GM19463 (cell line): ENCODE measurements around the gene BPIFB3.
"Not testable (repeated sequence)": the region's sequence is repeated elsewhere in the genome, so short reads cannot be mapped to it uniquely, and the experiment has no call there.

Experiments used
- ATAC-seq: cut with Tn5 transposase; IDR thresholded peaks from one replicate; pipeline ENCODE4 v1.9.1; 2021; ENCODE audit warnings: mild to moderate bottlenecking, moderate library complexity; ENCODE audit not compliant: unreplicated experiment

Gene BPIFB3

DNA sequence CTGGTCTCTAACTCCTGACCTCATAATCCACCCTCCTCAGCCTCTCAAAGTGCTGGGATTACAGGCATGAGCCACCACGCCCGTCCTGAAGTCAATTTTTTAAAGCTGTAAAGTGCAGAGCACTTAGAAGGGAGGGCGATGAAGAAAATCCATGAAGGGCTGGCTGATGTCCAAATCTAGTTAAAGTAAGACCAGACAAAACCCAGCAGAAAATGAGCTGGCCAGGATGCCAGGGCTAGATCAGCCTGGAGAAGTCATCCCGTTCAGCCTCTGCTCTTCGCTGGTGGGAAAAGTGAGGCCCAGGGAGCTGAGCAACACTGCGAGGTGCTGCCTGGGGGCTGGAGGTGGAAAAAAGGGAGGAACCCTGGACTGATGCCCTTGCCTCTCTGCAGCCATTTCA, 28.8 kb downstream of the BPIFB3 start:
- no peak for ATAC-seq

DNA sequence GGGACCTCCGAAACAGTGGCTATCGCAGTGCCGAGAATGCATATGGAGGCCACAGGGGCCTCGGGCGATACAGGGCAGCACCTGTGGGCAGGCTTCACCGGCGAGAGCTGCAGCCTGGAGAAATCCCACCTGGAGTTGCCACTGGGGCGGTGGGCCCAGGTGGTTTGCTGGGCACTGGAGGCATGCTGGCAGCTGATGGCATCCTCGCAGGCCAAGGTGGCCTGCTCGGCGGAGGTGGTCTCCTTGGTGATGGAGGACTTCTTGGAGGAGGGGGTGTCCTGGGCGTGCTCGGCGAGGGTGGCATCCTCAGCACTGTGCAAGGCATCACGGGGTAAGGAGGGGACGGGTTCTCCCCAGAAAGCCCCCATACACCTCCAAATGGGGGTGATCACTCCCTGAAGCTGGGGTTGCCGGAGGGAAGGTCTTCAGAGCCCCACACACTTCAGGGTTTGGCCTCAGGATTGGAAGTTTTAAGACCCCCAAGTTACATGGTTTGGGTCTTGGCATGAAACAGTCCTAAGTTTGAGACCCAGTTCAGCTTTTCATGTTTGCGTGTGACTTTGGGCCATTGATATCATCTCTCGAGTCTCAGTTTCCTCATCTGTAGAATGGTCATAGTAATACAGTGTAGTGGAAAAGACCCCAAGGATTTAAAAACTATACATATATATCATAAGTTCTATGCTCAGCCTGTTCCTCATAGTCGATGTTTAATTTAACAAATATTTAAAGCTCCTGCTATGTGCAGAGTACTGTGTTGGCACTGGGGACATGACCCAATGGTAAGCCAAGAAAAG, 30.0 kb downstream of the BPIFB3 start:
- no peak for ATAC-seq

DNA sequence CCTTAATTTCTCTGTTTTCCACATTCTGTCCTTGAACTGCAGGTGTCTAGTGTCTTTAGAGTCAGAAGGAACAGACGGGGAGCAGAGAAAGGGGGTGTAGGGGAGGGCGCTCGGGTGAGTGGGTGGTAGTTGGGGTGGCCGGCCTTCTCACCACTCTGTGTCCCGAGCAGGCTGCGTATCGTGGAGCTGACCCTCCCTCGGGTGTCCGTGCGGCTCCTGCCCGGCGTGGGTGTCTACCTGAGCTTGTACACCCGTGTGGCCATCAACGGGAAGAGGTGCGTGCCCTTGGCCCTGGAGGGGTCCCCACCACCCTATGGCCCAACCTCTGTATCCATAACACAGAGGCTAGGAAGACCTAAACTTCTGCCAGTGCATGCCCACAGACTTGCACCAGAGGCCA, 31.0 kb downstream of the BPIFB3 start:
- no peak for ATAC-seq

DNA sequence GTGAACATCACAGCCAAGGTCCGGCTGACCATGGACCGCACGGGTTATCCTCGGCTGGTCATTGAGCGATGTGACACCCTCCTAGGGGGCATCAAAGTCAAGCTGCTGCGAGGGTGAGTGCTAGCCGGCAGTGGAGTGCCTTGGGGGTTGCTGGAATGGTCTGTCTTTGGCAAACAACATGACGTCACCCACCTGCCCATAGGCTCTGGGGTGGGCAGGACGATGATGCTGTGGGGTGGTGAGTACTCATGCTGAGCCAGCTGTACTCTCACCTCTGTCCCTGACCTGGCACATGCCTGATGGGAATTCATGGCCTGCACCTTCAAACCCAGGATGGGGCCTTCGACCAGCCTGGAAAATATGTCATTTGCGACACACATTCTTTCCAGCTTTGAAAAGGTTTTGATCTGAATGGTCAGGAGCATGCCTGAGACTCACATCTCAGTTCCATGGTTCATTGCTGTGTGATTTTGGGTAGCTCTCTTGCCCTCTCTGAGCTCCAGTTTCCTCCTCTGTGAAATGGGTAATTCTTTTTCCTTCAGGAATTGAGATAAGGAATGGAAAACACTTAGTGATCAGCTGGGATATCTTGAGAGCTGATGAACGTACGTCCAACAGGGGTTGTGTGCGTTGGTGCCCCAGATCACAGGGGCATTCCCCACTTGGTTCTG, 32.5 kb downstream of the BPIFB3 start:
- no peak for ATAC-seq

DNA sequence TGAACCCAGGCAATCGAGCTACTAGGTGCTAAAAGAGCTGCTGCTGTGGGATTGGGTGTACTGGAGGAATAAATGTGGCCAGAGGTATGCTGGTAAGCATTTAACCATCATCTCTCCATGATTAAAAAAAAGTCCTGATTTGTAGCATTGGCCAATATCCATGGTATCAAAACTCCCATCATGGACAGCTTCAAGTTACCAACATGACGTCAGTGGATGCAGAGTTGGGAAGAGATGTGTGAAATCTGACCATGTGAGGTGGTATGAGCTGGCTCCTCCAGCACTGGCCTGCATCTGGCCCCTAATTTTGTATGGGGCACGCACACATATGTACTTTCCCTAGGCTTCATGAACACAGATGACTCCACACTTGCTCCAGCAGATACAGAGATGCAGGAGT, 37.4 kb downstream of the BPIFB3 start:
- ATAC-seq, result no peak

DNA sequence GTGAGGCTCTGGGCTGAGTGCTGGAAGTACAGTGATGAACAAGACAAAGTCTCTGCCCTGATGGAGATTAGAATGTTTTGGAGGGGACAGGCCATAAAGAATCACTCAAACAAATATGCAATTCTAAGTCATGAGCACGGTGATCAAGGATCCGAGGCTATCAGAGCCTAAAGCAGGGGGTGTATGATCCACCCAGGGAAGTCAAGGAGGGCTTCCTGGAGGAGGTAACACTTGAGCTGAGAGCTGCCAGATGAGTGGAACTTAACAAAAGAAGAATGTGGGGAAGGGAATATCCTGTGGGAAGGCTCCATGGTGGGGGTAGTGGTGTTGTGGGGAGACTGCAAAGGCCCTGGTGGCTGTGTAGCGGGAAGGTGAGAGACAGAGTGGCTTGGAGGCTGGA, 38.0 kb downstream of the BPIFB3 start:
- no peak for ATAC-seq

DNA sequence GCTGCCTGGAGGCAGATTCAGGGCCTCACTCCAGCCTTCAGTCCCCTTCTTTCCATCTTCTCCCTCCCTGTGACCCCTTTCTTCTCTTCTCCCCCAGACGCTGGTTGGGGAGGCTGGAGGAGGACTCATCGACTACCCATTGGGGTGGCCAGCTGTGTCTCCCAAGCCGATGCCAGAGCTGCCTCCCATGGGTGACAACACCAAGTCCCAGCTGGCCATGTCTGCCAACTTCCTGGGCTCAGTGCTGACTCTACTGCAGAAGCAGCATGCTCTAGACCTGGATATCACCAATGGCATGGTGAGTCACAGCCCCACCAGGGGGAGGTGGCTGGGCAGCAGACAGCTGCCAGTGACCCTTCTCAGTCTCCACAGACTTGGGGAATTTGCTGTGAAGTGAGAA, 38.7 kb downstream of the BPIFB3 start:
- ATAC-seq, result no peak

DNA sequence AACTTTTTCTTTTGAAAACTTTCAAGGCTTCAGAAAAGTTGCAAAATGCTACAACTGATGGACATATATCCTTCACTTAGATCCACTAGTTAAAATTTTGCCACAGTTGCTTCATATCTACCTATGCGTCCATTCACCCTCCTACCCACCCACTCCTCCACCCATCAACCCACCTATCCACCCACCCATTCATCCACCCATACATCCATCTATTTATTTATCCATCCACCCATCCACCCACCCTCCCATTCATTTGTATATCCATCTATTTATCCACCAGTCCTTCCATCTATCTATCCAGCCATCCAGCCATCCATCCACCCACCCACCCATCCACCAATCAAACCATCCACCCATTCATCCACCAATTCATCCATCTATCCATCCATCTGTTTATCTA, 39.4 kb downstream of the BPIFB3 start:
- ATAC-seq, result no peak

DNA sequence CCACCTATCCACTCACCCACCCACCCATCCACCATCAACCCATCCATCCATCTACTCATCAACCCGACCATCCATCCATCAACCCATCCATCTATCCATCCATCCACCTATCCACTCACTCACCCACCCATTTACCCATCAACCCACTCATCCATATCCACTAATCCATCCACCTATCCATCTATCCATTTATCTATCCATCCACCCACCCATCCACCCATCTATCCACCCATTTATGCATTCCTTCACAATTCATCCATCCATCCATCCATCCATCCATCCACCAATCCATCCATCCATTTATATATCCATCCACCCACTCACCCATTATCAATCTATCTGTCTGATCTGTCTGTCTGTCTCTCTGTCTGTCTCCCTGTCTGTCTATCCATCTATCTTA, 39.9 kb downstream of the BPIFB3 start:
- no peak for ATAC-seq

DNA sequence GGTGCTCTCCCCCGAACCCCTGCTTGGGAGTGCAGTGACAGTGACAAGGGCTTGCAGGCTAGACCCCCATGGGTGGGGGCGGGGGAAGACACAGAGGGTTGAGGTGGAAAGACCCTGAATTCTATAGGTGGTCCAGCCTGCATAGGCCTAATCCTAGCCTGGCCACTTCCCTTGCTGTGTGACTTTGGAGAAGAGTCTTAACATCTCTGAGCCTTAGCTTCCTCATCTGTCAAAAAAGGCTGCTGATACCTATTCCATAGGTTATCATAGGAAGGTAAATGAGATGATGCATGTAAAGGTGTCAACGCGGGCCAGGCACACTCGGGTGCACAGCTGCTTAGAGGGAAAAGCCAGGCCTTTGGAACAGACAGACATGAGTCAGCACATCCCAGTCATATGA, 41.5 kb downstream of the BPIFB3 start:
- ATAC-seq, result no peak

DNA sequence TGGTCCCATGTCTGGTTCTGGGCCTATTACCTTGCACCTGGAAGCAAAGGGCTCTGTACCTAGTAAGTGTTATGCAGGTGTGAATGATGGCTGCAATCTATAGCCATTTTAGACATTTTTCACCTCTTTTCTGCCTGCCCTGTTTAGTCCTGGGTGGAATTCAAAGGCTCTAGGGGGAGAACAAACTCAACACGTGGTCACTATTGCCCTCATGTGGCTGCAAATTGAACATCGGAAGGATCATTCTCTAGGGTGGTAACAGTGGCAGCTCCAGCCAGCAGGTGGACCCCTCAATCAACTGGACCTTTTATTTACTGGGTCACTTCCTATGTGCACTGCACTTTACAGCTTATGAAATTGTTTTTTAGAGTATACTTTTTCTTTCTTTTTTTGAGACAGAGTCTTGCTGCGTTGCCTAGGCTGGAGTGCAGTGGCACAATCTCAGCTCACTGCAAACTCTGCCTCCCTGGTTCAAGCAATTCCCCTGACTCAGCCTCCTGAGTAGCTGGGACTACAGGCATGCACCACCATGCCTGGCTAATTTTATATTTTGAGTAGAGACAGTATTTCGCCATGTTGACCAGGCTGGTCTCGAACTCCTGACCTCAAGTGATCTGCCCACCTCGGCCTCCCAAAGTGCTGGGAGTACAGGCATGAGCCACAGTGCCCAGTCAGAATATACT, 42.3 kb downstream of the BPIFB3 start:
- ATAC-seq, result not testable (repeated sequence)

DNA sequence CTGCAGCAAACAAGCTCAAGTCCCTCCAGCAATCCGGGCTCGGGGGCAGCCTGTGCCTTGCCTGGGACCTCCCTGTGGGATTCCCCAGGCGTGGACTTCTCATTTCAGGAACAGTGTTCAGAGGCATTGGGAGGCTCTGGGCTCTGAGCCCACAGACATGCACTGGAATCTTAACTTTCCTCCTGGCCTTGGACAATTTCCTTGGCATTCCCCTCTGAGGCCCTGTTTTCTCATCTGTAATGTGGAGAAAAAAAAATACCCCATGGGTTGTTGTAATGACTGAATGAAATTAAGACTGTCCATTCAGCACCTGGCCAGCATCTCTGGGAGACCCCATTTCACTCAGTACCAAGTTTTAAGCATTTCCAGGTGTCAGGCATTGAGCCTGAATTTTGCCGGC, 43.3 kb downstream of the BPIFB3 start:
- ATAC-seq, result no peak

DNA sequence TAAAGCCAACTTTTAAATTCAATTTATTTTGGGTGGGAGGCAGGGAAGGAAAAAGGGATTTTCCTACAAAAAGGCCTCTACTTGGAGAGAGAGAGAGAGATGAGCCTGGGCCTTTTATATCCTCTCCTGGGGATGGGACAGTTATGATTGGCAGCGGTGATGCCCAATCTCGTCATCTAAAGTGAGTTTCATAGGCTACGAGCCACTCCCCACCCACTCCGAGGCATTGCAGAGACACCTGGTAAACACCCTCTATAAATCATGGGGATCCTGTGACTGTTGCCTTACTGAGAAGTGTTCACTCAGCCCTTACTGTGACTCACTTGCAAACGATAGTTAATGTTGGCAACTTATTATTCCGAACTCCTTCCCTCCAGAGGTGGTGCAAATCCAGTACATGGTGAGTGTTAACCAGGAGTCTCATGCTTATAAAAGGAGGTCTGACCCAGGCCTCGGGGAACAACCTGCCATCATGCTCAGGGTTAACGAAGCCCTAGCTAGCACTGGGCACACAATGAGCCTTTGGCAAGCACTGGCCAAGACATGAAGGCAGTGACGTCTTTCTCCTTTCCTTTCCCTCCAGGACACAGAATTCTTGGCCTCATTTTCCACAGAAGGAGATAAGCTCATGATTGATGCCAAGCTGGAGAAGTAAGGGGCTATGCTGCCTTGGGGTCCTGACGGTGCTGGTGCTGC, 46.3 kb downstream of the BPIFB3 start:
- ATAC-seq, result no peak

DNA sequence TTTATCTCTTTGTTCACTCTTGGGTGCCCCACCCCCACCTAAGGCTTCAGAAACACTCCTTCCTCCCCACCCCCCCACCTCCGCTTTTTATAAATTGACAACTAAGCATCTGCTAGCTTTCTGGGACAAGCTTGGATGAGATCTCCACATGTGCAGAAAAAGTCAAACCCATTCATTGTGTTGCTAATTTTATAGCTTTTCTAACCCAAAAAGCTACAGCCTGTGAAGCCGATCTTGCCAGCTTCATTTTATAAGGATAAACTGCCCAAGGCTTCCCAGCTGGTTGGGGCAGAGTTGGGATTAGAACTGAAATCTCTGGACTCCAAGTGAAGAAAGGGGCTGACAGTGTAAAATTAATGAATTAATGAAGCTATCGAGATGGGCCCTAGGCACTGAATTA, 49.9 kb downstream of the BPIFB3 start:
- ATAC-seq, result no peak

DNA sequence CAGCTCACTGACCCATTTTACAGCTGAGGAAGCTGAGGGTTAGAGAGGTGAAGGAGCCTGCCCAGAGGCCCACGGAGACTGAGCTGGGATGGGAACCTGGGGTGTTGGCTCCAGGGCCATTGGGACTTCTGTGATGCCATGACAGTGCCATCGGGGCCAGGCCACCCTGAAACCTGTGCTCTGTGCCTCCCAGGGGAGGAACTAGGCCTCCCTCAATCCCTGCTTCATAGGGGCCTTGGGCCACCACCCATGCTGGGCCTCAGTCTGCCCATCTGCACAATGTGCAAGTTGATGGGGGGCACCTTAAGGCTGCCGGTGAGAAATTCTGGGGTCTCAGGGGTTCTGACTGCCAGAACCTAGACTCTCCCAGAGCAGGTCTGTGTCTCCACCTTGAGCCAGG, 50.6 kb downstream of the BPIFB3 start:
- ATAC-seq, result no peak

DNA sequence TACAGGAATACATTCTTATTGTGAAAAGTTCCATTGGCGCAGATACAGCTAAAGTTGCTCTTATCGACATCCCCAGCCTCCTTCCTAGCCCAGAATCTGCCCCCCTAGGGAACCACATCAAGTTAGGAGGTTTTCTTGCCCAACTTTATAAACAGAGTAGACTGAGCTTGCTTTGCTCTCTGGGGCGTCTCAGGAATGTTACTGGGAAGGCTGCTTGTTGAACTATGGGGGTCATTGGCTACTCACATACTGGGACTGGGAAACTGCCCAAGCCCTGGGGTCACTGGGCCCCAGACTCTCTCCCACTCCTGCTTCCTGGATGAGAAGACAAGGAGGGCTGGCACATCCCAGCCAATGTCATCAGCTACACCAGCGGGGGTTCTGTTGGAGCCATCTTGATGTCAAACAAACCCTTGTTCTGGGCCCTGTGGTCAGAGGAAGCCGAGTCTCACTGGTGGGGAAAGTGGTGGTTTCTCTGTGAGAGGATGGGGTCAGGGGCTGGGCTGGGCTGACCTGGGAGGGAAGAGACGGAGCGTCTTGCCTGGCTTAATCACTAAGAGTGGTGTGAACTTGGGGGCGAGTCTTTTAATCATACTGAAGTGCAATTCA, 51.7 kb downstream of the BPIFB3 start:
- no peak for ATAC-seq

DNA sequence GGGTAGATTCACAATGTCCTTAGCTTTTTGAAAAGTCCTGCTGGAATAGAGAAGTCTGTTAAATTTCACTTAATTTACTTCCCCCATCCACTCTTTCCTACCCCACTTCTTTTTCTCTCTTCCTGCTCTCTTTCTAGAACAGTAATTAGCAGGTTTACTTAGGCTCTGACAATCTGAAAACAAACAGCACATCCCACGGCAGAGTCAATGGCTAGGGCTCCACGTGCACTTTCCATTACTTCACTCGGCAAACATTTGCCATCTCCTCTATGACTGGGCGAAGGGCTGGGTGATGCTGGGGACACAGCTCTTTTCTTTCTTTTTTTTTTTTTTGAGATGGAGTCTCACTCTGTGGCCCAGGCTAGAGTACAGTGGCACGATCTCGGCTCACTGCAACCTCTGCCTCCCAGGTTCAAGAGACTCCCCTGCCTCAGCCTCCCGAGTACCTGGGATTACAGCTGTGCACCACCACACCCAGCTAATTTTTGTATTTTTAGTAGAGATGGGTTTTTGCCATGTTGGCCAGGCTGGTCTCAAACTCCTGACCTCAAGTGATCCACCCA, 52.4 kb downstream of the BPIFB3 start:
- not testable (repeated sequence) for ATAC-seq

DNA sequence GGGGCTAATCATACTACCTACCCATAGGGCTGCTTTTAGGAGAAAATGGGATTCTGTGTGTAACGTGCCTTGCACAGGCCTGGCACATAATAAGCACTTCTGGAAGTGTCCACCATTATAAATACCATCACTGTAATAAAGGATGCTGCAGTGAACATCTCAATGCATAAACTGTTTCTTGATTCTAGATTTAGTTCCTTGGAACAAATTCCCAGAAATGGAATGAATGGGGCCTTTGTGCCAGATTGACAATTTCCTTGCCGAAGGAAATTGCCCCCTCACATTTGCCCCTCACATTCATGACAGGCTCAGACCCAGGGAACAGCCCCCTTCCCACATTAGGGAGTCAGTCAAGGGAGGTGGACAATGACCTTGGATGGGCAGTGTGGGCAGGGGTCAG, 55.0 kb downstream of the BPIFB3 start:
- no peak for ATAC-seq

DNA sequence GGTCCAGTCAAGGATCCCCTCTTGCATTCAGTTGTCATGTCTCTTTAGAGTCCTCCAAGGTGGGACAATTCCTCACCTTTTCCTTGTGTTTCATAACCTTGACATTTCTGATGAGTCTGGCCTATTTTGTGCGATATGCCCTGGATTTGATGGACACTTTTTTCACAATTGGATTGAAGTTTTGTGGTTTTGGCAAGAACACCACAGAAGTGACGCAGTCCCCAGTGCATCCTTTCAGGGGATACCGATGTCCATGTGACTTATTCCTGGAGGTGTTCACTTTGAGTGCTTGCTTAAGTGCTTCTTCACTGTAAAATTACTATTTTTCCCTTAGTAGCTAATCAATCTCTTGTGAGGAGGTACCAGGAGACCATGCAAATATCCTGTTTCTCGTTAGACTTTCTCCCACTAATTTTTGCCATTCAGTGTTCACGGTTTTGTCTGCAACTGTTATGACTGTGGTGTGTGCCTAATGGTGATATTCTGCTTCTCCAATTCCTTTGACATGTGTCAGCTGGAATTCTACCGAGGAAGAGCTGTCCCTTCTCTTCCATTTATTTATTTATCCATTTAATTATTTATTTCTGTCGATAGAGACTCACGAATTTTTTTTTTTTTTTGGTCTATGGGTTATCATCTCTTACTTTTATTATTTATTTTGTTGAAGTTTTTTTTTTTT, 56.6 kb downstream of the BPIFB3 start:
- no peak for ATAC-seq

DNA sequence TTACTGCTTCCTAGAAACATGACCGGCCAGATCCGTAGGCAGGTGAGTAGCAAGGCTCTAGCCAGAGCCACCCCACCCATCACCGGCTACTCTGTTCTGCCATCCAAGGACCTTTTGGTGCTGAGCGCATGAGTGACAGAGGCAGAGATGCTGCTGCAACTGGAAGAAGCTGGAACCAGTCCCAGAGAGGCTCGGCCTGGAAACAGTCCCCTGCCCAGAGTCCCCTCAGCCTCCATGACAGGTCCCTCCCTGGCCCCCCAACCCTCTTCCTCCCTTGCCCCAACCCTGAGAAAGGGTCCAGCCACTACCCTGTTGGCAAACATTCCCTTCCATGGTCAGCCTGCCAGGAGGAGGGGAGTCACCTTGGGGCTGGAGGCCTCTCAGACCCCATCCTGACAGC, 57.6 kb downstream of the BPIFB3 start:
- ATAC-seq, result no peak
